ENCODE data around the gene ZNF276.

The ZNF276 gene

GRCh38 chr16:89729293-89729692, 8.0 kb downstream of the ZNF276 start:
- no peak overlapping the region for H3K4me3 ChIP-seq (ENCODE audit: low read depth in 1 of 2, low read length in 2 of 2)
- H3K9me3 ChIP-seq (ENCODE audit: control insufficient read depth in 1 of 2, low read length in 2 of 2), result no peaks in the 10 kb centered on the region
- no peak overlapping the region for H3K27ac ChIP-seq (ENCODE audit: low read depth, low read length)
- H3K27me3 ChIP-seq (ENCODE audit: control insufficient read depth in 1 of 2, insufficient read depth in 2 of 2, low read length in 2 of 2), result no peaks in the 10 kb centered on the region
- H3K9ac ChIP-seq (ENCODE audit: low read depth in 1 of 2, low read length in 2 of 2), result no peak overlapping the region
- H3K36me3 ChIP-seq (ENCODE audit: control insufficient read depth in 1 of 2, insufficient read depth in 2 of 2, low read length in 2 of 2), result peaks cover 39 to 83% of the 10 kb centered on the region in 2 donors
- H3K4me1 ChIP-seq (ENCODE audit: control insufficient read depth in 1 of 2, insufficient read depth in 2 of 2, low read length in 2 of 2), result peaks cover 0 to 4% of the 10 kb centered on the region in 2 donors

GRCh38 chr16:89729863-89730593, 8.7 kb downstream of the ZNF276 start:
- Histone ChIP-seq H3K36me3 (ENCODE audit: control insufficient read depth in 1 of 2, insufficient read depth in 2 of 2, low read length in 2 of 2) (peaks cover 42 to 87% of the 10 kb centered on the region in 2 donors), H3K4me3 (ENCODE audit: low read depth in 1 of 2, low read length in 2 of 2) (no peak overlapping the region), H3K27ac (ENCODE audit: low read depth, low read length) (no peak overlapping the region), H3K4me1 (ENCODE audit: control insufficient read depth in 1 of 2, insufficient read depth in 2 of 2, low read length in 2 of 2) (no peaks in the 10 kb centered on the region), H3K9me3 (ENCODE audit: control insufficient read depth in 1 of 2, low read length in 2 of 2) (no peaks in the 10 kb centered on the region), H3K27me3 (ENCODE audit: control insufficient read depth in 1 of 2, insufficient read depth in 2 of 2, low read length in 2 of 2) (no peaks in the 10 kb centered on the region), H3K9ac (ENCODE audit: low read depth in 1 of 2, low read length in 2 of 2) (no peak overlapping the region)

GRCh38 chr16:89730610-89731234, 9.4 kb downstream of the ZNF276 start:
- H3K27ac ChIP-seq (ENCODE audit: low read depth, low read length), result no peak overlapping the region
- H3K9ac ChIP-seq (ENCODE audit: low read depth in 1 of 2, low read length in 2 of 2), result no peak overlapping the region
- no peaks in the 10 kb centered on the region for H3K9me3 ChIP-seq (ENCODE audit: control insufficient read depth in 1 of 2, low read length in 2 of 2)
- H3K4me3 ChIP-seq (ENCODE audit: low read depth in 1 of 2, low read length in 2 of 2), result no peak overlapping the region
- H3K4me1 ChIP-seq (ENCODE audit: control insufficient read depth in 1 of 2, insufficient read depth in 2 of 2, low read length in 2 of 2), result no peaks in the 10 kb centered on the region
- H3K27me3 ChIP-seq (ENCODE audit: control insufficient read depth in 1 of 2, insufficient read depth in 2 of 2, low read length in 2 of 2), result no peaks in the 10 kb centered on the region
- peaks cover 45 to 90% of the 10 kb centered on the region in 2 donors for H3K36me3 ChIP-seq (ENCODE audit: control insufficient read depth in 1 of 2, insufficient read depth in 2 of 2, low read length in 2 of 2)

GRCh38 chr16:89732142-89732917, 11.0 kb downstream of the ZNF276 start:
- no peaks in the 10 kb centered on the region for H3K27me3 ChIP-seq (ENCODE audit: control insufficient read depth in 1 of 2, insufficient read depth in 2 of 2, low read length in 2 of 2)

GRCh38 chr16:89732918-89733242, 11.5 kb downstream of the ZNF276 start:
- Histone ChIP-seq H3K4me3 (ENCODE audit: low read depth in 1 of 2, low read length in 2 of 2) (no peak overlapping the region), H3K36me3 (ENCODE audit: control insufficient read depth in 1 of 2, insufficient read depth in 2 of 2, low read length in 2 of 2) (peaks cover 39 to 94% of the 10 kb centered on the region in 2 donors), H3K9ac (ENCODE audit: low read depth in 1 of 2, low read length in 2 of 2) (no peak overlapping the region), H3K27ac (ENCODE audit: low read depth, low read length) (no peak overlapping the region), H3K4me1 (ENCODE audit: control insufficient read depth in 1 of 2, insufficient read depth in 2 of 2, low read length in 2 of 2) (peaks cover 0 to 4% of the 10 kb centered on the region in 2 donors), H3K27me3 (ENCODE audit: control insufficient read depth in 1 of 2, insufficient read depth in 2 of 2, low read length in 2 of 2) (no peaks in the 10 kb centered on the region), H3K9me3 (ENCODE audit: control insufficient read depth in 1 of 2, low read length in 2 of 2) (no peaks in the 10 kb centered on the region)

More at GRCh38 chr16:89732142-89732917, 11.0 kb downstream of the ZNF276 start:
- Histone ChIP-seq H3K9ac (ENCODE audit: low read depth in 1 of 2, low read length in 2 of 2) (no peak overlapping the region), H3K36me3 (ENCODE audit: control insufficient read depth in 1 of 2, insufficient read depth in 2 of 2, low read length in 2 of 2) (peaks cover 44 to 94% of the 10 kb centered on the region in 2 donors), H3K27ac (ENCODE audit: low read depth, low read length) (no peak overlapping the region), H3K4me1 (ENCODE audit: control insufficient read depth in 1 of 2, insufficient read depth in 2 of 2, low read length in 2 of 2) (no peaks in the 10 kb centered on the region), H3K4me3 (ENCODE audit: low read depth in 1 of 2, low read length in 2 of 2) (no peak overlapping the region), H3K9me3 (ENCODE audit: control insufficient read depth in 1 of 2, low read length in 2 of 2) (no peaks in the 10 kb centered on the region)

GRCh38 chr16:89733322-89733721, 12.0 kb downstream of the ZNF276 start:
- H3K4me3 ChIP-seq (ENCODE audit: low read depth in 1 of 2, low read length in 2 of 2), result no peak overlapping the region
- H3K9ac ChIP-seq (ENCODE audit: low read depth in 1 of 2, low read length in 2 of 2), result no peak overlapping the region
- H3K27ac ChIP-seq (ENCODE audit: low read depth, low read length), result no peak overlapping the region
- peaks cover 43 to 97% of the 10 kb centered on the region in 2 donors for H3K36me3 ChIP-seq (ENCODE audit: control insufficient read depth in 1 of 2, insufficient read depth in 2 of 2, low read length in 2 of 2)
- H3K9me3 ChIP-seq (ENCODE audit: control insufficient read depth in 1 of 2, low read length in 2 of 2), result no peaks in the 10 kb centered on the region
- H3K27me3 ChIP-seq (ENCODE audit: control insufficient read depth in 1 of 2, insufficient read depth in 2 of 2, low read length in 2 of 2), result no peaks in the 10 kb centered on the region
- peaks cover 0 to 7% of the 10 kb centered on the region in 2 donors for H3K4me1 ChIP-seq (ENCODE audit: control insufficient read depth in 1 of 2, insufficient read depth in 2 of 2, low read length in 2 of 2)

GRCh38 chr16:89733792-89734191, 12.5 kb downstream of the ZNF276 start:
- Histone ChIP-seq H3K36me3 (ENCODE audit: control insufficient read depth in 1 of 2, insufficient read depth in 2 of 2, low read length in 2 of 2) (peaks cover 46 to 99% of the 10 kb centered on the region in 2 donors), H3K9me3 (ENCODE audit: control insufficient read depth in 1 of 2, low read length in 2 of 2) (no peaks in the 10 kb centered on the region), H3K9ac (ENCODE audit: low read depth in 1 of 2, low read length in 2 of 2) (no peak overlapping the region), H3K4me1 (ENCODE audit: control insufficient read depth in 1 of 2, insufficient read depth in 2 of 2, low read length in 2 of 2) (peaks cover 0 to 7% of the 10 kb centered on the region in 2 donors), H3K27ac (ENCODE audit: low read depth, low read length) (no peak overlapping the region), H3K27me3 (ENCODE audit: control insufficient read depth in 1 of 2, insufficient read depth in 2 of 2, low read length in 2 of 2) (no peaks in the 10 kb centered on the region), H3K4me3 (ENCODE audit: low read depth in 1 of 2, low read length in 2 of 2) (no peak overlapping the region)

GRCh38 chr16:89736554-89736953, 15.2 kb downstream of the ZNF276 start:
- Histone ChIP-seq H3K27ac (ENCODE audit: low read depth, low read length) (no peak overlapping the region), H3K4me3 (ENCODE audit: low read depth in 1 of 2, low read length in 2 of 2) (no peak overlapping the region), H3K27me3 (ENCODE audit: control insufficient read depth in 1 of 2, insufficient read depth in 2 of 2, low read length in 2 of 2) (no peaks in the 10 kb centered on the region), H3K9me3 (ENCODE audit: control insufficient read depth in 1 of 2, low read length in 2 of 2) (no peaks in the 10 kb centered on the region), H3K4me1 (ENCODE audit: control insufficient read depth in 1 of 2, insufficient read depth in 2 of 2, low read length in 2 of 2) (peaks cover 0 to 7% of the 10 kb centered on the region in 2 donors), H3K9ac (ENCODE audit: low read depth in 1 of 2, low read length in 2 of 2) (no peak overlapping the region), H3K36me3 (ENCODE audit: control insufficient read depth in 1 of 2, insufficient read depth in 2 of 2, low read length in 2 of 2) (peaks cover 51 to 100% of the 10 kb centered on the region in 2 donors)

GRCh38 chr16:89737341-89738071, 16.2 kb downstream of the ZNF276 start:
- Histone ChIP-seq H3K27ac (ENCODE audit: low read depth, low read length) (no peak overlapping the region), H3K4me1 (ENCODE audit: control insufficient read depth in 1 of 2, insufficient read depth in 2 of 2, low read length in 2 of 2) (peaks cover 0 to 7% of the 10 kb centered on the region in 2 donors), H3K36me3 (ENCODE audit: control insufficient read depth in 1 of 2, insufficient read depth in 2 of 2, low read length in 2 of 2) (peaks cover 51 to 94% of the 10 kb centered on the region in 2 donors), H3K4me3 (ENCODE audit: low read depth in 1 of 2, low read length in 2 of 2) (no peak overlapping the region), H3K27me3 (ENCODE audit: control insufficient read depth in 1 of 2, insufficient read depth in 2 of 2, low read length in 2 of 2) (no peaks in the 10 kb centered on the region), H3K9me3 (ENCODE audit: control insufficient read depth in 1 of 2, low read length in 2 of 2) (no peaks in the 10 kb centered on the region), H3K9ac (ENCODE audit: low read depth in 1 of 2, low read length in 2 of 2) (no peak overlapping the region)

Measured in duodenal mucosa (tissue), 2 donors.